Immature natural killer cell (primary cell): ENCODE results near the gene TAAR1. TPM values are rescaled to one million over a fixed set of nuclear protein-coding genes. Genes with fewer than 3 reads are reported as not detected.
"Not testable (repeated sequence)": the region's sequence is repeated elsewhere in the genome, so short reads cannot be mapped to it uniquely, and the experiment has no call there.

ENCODE experiments used
- DNase-seq, 3 donors: peaks; one replicate each; pipeline ENCODE4 v3.0.0; 2022; ENCODE audit warnings: mixed read lengths in 1 of 3
- H3K27ac Mint-ChIP-seq, 6 donors: one replicate each; pipeline ENCODE4 v1.8.0; 2020; ENCODE audit warnings: mixed read lengths in 6 of 6, mild to moderate bottlenecking in 5 of 6, inconsistent platforms in 4 of 6, moderate library complexity in 3 of 6
- H3K27me3 Mint-ChIP-seq, 3 donors: one replicate each; pipeline ENCODE4 v1.8.0; 2020 to 2021; ENCODE audit warnings: low read depth in 3 of 3, mild to moderate bottlenecking in 3 of 3, mixed read lengths in 3 of 3, moderate library complexity in 3 of 3, inconsistent platforms in 1 of 3
- H3K36me3 Mint-ChIP-seq, 3 donors: one replicate each; pipeline ENCODE4 v1.8.0; 2020; ENCODE audit warnings: mixed read lengths in 3 of 3, inconsistent platforms in 2 of 3, mild to moderate bottlenecking in 2 of 3
- H3K4me1 Mint-ChIP-seq, 2 donors: one replicate each; pipeline ENCODE4 v1.8.0; 2020; ENCODE audit warnings: inconsistent platforms in 2 of 2, mild to moderate bottlenecking in 2 of 2, mixed read lengths in 2 of 2, moderate library complexity in 1 of 2
- H3K4me3 Mint-ChIP-seq, 5 donors: one replicate each; pipeline ENCODE4 v1.8.0; 2020; ENCODE audit warnings: mild to moderate bottlenecking in 5 of 5, mixed read lengths in 5 of 5, inconsistent platforms in 3 of 5, moderate library complexity in 3 of 5
- H3K9me3 Mint-ChIP-seq, 6 donors: one replicate each; pipeline ENCODE4 v1.8.0; 2020; ENCODE audit warnings: mild to moderate bottlenecking in 6 of 6, mixed read lengths in 6 of 6, inconsistent platforms in 4 of 6, moderate library complexity in 3 of 6
- polyA plus RNA-seq, 3 donors: library from polyadenylated mRNA; unstranded; fragments of 300-500 nt; fragmentation: Illumina TruSeq; gene quantifications; one replicate each; pipeline ENCODE4 v1.2.3, GENCODE V29; 2021

TAAR1 gene
- polyA plus RNA-seq, 3 donors from 2014 or later: not detected

DNA sequence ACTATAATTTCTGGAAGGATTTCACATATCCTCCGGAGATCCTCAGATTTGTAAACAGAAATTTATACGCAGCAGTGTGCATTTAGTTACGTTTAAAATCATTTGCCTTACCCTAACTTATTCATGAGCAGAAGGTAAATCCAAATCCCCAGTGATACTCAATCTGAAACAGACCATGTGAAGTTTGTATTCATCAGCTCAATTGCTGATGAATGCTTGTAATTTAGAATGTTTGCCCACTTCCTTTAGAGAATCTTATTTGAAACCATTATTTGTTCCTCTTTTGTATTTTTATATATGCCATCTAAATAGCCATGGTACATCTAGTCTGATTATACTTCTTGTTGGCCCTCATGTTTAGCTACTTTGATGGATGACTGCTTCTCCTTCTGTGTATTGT is 15.4 kb downstream of the TAAR1 start:
- Mint-ChIP-seq H3K4me3 (no peak overlapping the region), H3K27me3 (peaks cover 0 to 8% (median 2%) of the 10 kb centered on the region in 3 donors), H3K4me1 (peaks cover 1 to 15% of the 10 kb centered on the region in 2 donors), H3K27ac (no peak overlapping the region), H3K9me3 (peaks cover 0 to 6% (median 0%) of the 10 kb centered on the region in 6 donors), H3K36me3 (no peaks in the 10 kb centered on the region)
- no peak for DNase-seq

DNA sequence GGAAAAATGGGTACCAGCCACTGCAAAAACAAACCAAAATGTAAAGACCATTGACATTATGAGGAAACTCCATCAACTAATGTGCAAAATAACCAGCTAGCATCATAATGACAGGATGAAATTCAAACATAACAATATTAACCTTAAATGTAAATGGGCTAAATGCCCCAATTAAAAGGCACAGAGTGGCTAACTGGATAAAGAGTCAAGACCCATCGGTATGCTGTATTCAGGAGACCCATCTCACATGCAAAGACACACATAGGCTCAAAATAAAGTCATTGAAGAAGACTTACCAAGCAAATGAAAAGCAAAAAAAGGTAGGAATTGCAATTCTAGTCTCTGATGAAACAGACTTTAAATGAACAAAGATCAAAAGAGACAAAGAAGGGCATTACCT is 21.8 kb downstream of the TAAR1 start:
- peaks cover 3 to 11% (median 7%) of the 10 kb centered on the region in 3 donors for H3K27me3 Mint-ChIP-seq
- H3K4me1 Mint-ChIP-seq, H3K36me3 Mint-ChIP-seq, DNase-seq, H3K4me3 Mint-ChIP-seq, H3K27ac Mint-ChIP-seq: not testable (repeated sequence)
- peaks cover 0 to 13% (median 6%) of the 10 kb centered on the region in 6 donors for H3K9me3 Mint-ChIP-seq

DNA sequence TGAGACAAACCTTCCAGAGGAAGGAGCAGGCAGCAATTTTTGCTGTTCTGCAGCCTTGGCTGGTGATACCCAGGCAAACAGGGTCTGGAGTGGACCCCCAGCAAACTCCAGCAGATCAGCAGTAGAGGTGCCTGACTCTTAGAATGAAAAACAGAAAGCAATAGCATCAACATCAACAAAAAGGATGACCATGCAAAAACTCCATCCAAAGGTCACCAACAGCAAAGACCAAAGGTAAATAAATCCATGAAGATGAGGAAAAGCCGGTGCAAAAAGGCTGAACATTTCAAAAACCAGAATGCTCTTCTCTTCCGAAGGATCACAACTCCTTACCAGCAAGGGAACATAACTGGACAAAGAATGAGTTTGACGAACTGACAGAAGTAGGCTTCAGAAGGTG is 23.1 kb downstream of the TAAR1 start:
- not testable (repeated sequence) for H3K36me3 Mint-ChIP-seq, H3K27ac Mint-ChIP-seq, H3K27me3 Mint-ChIP-seq

DNA sequence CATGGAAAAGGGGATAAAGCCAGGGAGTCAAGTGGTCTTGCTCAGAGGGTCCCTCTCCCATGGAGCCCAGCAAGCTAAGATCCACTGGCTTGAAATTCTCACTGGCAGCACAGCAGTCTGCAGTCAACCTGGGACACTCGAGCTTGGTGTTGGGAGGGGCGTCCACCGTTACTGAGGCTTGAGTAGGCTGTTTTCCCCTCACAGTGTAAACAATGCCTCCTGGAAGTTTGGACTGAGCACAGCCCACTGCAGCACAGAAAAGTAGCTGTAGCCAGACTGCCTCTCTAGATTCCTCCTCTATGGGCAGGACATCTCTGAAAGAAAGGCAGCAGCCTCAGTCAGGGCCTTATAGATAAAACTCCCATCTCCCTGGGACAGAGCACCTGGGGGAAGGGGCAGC is 23.7 kb downstream of the TAAR1 start:
- H3K9me3 Mint-ChIP-seq: peaks cover 0 to 13% (median 6%) of the 10 kb centered on the region in 6 donors
- not testable (repeated sequence) for H3K27me3 Mint-ChIP-seq, H3K27ac Mint-ChIP-seq, H3K36me3 Mint-ChIP-seq, H3K4me3 Mint-ChIP-seq, H3K4me1 Mint-ChIP-seq, DNase-seq

More for the DNA sequence above, 23.1 kb downstream of the TAAR1 start:
- H3K4me3 Mint-ChIP-seq, H3K4me1 Mint-ChIP-seq, DNase-seq: not testable (repeated sequence)
- peaks cover 0 to 13% (median 6%) of the 10 kb centered on the region in 6 donors for H3K9me3 Mint-ChIP-seq

DNA sequence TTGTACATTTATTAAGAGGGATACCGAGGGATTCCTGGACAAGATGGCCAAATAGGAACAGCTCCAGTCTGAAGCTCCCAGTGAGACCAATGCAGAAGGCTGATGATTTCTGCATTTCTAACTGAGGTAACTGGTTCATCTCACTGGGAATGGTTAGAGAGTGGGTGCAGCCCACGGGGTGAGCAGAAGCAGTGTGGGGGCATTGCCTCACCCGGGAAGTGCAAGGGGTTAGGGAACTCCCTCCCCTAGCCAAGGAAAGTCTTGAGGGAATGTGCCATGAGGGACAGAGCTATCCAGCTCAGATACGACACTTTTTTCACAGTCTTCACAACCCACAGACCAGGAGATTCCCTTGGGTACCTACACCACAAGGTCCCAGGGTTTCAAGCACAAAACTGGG is 24.2 kb downstream of the TAAR1 start:
- no peaks in the 10 kb centered on the region for H3K4me1 Mint-ChIP-seq
- H3K27ac Mint-ChIP-seq: no peak overlapping the region
- peaks cover 0 to 13% (median 6%) of the 10 kb centered on the region in 6 donors for H3K9me3 Mint-ChIP-seq

DNA sequence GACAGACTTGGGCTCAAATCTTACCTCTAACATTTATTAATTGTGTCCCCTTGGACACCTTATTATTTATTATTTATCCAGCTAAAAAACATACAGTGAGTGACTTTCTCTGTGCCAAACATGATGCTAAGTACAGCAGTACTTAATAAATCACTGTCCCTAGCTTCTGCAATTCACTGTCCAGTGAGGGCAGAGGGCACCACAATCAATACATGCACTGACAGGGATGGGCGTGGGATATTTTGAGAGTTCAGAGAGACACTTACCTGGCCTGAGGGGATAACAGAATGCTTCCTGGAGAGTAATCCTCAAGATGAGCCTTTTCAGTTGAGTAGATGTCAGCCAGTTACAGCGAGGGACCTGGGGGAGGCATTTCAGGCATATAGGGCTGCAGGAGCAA is 25.6 kb downstream of the TAAR1 start:
- Mint-ChIP-seq H3K4me3 (no peak overlapping the region), H3K27me3 (peaks cover 5 to 8% (median 5%) of the 10 kb centered on the region in 3 donors), H3K36me3 (peaks cover 0 to 6% (median 4%) of the 10 kb centered on the region in 3 donors), H3K9me3 (peaks cover 0 to 13% (median 4%) of the 10 kb centered on the region in 6 donors), H3K4me1 (no peaks in the 10 kb centered on the region), H3K27ac (no peak overlapping the region)
- DNase-seq: no peak

More for the DNA sequence above, 24.2 kb downstream of the TAAR1 start:
- Mint-ChIP-seq H3K4me3 (no peak overlapping the region), H3K27me3 (peaks cover 3 to 8% (median 5%) of the 10 kb centered on the region in 3 donors), H3K36me3 (peaks cover 0 to 6% (median 4%) of the 10 kb centered on the region in 3 donors)
- no peak for DNase-seq

DNA sequence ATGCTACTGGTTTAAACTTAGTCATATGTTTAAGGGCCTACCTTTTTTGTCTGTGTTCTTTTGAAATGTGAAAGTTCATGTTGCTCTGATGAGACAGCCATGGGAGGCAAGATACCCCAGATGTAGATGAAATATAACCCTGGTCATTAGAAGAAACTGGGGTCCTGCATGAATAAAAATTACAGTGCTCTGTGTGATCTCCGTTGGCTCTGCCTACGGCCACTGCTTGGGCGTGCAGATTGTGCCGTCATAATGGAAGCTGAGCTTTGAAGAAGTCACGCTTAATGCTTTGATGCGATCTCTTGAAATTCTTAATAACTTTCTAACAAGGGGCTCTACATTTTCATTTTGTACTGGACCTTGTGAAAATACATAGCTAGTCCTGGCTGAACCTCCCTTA is 34.8 kb downstream of the TAAR1 start, which contains the start of gene TAAR2:
Gene TAAR2 (minus strand): TSS at position 101 of the 400 bp plus-strand sequence. CDS start 0 bp downstream, at position 101.
- H3K27ac Mint-ChIP-seq: peak within 1 kb of the TSS in 1 of 6 donors; percentile 12
- no peaks in the 10 kb centered on the region for H3K4me1 Mint-ChIP-seq
- H3K4me3 Mint-ChIP-seq: no peak within 1 kb of the TSS
- H3K9me3 Mint-ChIP-seq: no peaks in the 10 kb centered on the region
- H3K27me3 Mint-ChIP-seq: peaks cover 6 to 10% (median 7%) of the 10 kb centered on the region in 3 donors
- H3K36me3 Mint-ChIP-seq: no peaks in the 10 kb centered on the region
- DNase-seq: no peak

DNA sequence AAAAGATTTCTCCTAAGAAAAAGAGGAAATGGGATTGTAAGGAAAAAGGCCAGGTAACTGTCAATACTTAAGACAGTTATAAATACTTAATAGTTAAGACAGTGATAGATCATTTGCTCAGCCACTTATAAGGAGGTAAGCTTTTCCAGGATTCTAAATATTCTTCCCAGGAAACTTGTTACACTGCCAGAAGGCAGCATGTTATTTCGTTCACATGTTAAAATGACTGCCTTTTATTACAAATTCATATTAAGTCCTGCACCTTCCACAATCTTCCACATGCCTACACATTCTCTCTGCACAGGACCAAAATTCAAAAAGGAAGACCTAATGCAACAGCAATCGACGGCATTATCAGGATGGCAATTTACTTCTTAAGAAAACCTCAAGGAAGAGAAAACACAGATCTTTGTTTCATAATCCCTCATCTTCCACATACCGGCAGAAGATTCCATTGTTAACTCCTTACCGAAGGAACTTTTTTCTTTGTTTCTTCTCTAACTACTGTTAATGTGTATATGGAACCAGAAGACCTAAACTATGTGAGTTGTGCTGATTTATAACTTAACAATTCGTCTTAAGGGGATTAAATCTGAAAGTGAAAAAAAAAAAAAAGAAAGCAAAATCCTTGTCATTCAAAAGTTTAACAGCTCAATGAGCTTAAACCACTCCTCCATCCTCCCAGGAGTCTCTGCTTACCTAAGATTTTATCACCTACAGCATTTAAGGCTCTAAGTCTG is 35.7 kb downstream of the TAAR1 start:
- Mint-ChIP-seq H3K9me3 (no peaks in the 10 kb centered on the region), H3K36me3 (no peaks in the 10 kb centered on the region), H3K4me1 (no peaks in the 10 kb centered on the region), H3K4me3 (no peak overlapping the region), H3K27me3 (peaks cover 5 to 7% (median 6%) of the 10 kb centered on the region in 3 donors), H3K27ac (no peak overlapping the region)
- DNase-seq: no peak

DNA sequence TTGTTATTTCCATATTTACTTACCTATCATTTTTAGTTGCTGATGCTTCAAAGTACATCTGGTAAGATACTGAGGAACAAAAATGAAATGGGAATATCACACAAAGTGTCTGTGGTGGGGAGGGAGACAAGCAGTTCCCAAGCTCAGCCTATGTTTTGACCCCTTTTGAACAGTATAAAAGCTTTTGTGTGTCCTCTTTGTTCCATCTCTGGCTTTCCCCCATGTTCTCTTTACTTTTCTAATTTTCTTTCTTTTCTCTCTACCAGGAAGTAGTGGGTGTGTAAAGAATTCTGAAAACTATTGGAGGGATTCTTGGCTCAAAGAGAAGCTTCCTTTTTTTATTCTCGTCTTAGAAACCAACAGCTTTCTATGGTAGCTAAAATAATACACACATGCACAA is 42.3 kb downstream of the TAAR1 start:
- Mint-ChIP-seq H3K4me1 (peaks cover 32 to 34% of the 10 kb centered on the region in 2 donors), H3K27ac (no peak overlapping the region), H3K4me3 (peak overlapping the region in 1 of 5 donors; percentile 16), H3K36me3 (no peaks in the 10 kb centered on the region), H3K27me3 (peaks cover 0 to 9% (median 4%) of the 10 kb centered on the region in 3 donors), H3K9me3 (no peaks in the 10 kb centered on the region)
- no peak for DNase-seq

DNA sequence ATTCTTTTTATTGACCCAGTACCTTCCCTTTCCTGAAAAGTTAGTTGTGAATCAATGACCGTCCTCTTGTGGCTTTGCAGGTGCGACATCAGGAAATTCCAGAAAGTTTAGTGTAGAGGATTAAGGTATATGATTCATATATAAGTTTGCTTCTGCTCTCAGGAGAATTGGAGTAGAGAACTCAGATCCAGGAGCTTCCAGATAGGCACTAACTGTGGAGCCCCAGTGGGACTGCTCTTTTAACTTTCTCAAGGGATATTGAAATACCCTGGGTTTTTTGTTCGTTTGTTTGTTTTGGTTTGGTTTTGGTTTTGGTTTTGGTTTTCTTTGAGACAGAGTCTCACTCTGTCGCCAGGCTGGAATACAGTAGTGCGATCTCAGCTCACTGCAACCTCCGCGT is 44.4 kb downstream of the TAAR1 start:
- peak overlapping the region; percentile 82 to 91 (median 91) for H3K4me3 Mint-ChIP-seq
- peak; percentile 43 to 48 (median 43) for DNase-seq
- H3K36me3 Mint-ChIP-seq: peaks cover 0 to 4% (median 0%) of the 10 kb centered on the region in 3 donors
- no peaks in the 10 kb centered on the region for H3K9me3 Mint-ChIP-seq
- H3K27ac Mint-ChIP-seq: peak overlapping the region; percentile 62 to 92 (median 88)
- peaks cover 41 to 52% of the 10 kb centered on the region in 2 donors for H3K4me1 Mint-ChIP-seq
- H3K27me3 Mint-ChIP-seq: peaks cover 3 to 7% (median 4%) of the 10 kb centered on the region in 3 donors

DNA sequence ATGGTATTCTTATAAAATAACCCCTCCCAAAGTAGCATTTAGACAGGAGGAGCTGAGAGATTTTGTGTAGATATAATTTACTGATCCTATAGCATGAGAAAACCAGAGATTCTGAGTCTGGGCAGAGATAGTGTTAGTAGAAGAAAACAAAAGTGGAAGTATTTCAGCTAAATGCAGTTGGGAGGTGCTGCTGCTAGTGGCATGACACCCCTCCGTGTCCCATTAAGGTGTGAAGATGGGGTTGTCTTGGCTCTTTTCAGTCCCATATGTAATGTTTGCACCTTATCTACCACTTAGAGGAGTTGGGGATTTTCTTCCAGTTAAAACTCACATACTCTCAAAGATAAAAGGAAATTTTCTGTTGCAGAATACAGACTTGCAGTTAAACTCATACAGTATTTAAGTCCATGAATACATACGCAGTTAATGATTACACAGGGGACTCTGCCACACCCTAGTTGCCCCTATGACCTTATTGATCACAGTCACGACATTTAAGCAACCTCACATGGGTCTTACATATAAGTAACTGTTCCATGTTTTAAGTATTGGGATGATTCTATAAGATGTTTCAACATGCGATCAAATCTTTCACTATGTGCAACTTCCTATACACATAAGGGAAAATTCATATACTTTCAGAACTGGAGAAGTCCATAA is 46.4 kb downstream of the TAAR1 start:
- H3K4me1 Mint-ChIP-seq: peaks cover 41 to 52% of the 10 kb centered on the region in 2 donors
- H3K4me3 Mint-ChIP-seq: peak overlapping the region; percentile 63 to 83 (median 65)
- peaks cover 0 to 10% (median 0%) of the 10 kb centered on the region in 3 donors for H3K36me3 Mint-ChIP-seq
- H3K9me3 Mint-ChIP-seq: no peaks in the 10 kb centered on the region
- H3K27ac Mint-ChIP-seq: peak overlapping the region; percentile 79 to 94 (median 89)
- H3K27me3 Mint-ChIP-seq: peaks cover 3 to 7% (median 4%) of the 10 kb centered on the region in 3 donors
- DNase-seq: peak; percentile 63 to 67 (median 65)

DNA sequence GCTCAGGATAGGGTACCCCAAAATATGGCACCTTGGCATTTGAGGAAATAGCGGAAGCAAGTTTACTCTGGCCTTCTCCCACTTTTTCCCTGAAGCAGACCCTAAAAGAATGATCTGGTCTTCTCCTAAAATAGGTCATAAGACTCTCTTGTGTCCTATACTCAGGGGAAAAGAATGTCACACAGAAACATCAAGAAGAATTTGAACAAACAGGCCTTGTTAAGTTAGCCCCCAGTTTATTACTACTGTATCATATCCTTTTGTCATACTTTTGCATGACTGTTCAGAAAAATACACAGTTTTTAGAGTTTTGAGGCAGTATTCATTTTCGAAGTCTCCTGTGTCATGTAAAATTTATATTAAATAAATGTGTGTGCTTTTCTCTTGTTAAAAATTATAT is 47.4 kb downstream of the TAAR1 start:
- peaks cover 3 to 10% (median 7%) of the 10 kb centered on the region in 3 donors for H3K27me3 Mint-ChIP-seq
- DNase-seq: no peak
- H3K4me1 Mint-ChIP-seq: peaks cover 41 to 52% of the 10 kb centered on the region in 2 donors
- peak overlapping the region; percentile 79 to 94 (median 89) for H3K27ac Mint-ChIP-seq
- no peaks in the 10 kb centered on the region for H3K9me3 Mint-ChIP-seq
- peaks cover 0 to 10% (median 0%) of the 10 kb centered on the region in 3 donors for H3K36me3 Mint-ChIP-seq
- H3K4me3 Mint-ChIP-seq: peak overlapping the region in 4 of 5 donors; percentile 63 to 83 (median 72)

DNA sequence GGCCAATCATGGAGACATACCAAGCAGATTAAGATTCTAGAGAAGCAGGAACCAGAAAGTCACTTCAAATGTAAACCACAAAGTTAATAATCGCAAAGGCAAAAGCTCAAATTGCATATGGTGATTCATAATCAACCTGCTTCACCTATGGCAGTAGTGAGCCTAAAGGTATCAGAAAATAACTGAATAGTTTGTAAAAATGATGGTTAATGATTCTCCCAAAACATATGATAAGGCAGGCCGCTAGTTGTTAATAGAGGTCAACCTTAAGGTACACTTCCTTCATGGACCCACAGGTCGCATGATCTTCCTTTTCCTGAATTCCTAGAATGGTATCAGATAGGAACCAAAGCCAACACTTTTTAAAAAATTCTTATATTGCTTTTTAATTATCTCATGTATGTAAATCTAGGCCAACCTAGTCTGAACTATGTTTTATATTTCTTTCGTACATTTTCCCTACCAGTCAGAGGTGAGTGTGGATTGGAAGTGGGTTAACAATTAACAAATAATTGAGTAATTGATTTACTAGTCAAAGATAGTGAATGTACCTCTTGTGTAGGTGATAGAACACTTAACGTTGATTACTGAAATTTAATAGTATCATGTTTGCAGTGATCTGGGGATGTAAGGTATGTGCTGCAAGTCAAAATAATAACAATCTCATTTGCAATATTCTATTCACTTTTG is 51.3 kb downstream of the TAAR1 start:
- DNase-seq: no peak
- Mint-ChIP-seq H3K4me3 (no peak overlapping the region), H3K9me3 (peaks cover 0 to 4% (median 0%) of the 10 kb centered on the region in 6 donors), H3K27ac (no peak overlapping the region), H3K36me3 (peaks cover 0 to 13% (median 0%) of the 10 kb centered on the region in 3 donors), H3K27me3 (peaks cover 2 to 14% (median 6%) of the 10 kb centered on the region in 3 donors), H3K4me1 (peaks cover 19 to 27% of the 10 kb centered on the region in 2 donors)
